G401.6 (cell line): Measurements from ENCODE around the gene COPS3.

Experiments
- FAIRE-seq: peaks from 2 replicates; lab custom pipeline; 2012; peaks lifted over from hg19 to GRCh38; lab: Jason Lieb, UNC

COPS3 gene

DNA sequence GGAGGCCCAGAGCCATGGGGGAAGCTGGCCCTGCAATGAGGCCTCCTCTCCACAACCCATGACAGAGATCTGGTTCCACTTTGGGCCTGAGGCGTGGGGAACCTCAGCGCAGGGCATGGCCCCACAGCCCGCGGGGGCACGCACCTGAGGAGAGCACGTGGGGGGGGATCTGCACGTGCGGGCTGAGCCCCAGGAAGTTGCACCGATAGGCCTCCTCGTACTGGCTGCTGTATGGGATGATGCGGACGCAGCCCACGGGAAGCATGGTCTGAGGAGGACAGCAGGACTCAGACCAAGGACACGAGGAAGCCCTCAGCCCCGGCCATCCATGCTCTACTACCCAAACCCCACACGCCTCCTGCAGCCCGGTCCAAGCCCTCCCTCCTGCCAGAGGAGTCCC is 64.8 kb downstream of the COPS3 start:
- no peak for FAIRE-seq

- FAIRE-seq: no peak
These were observed 65.5 kb downstream of the COPS3 start for GRCh38 chr17:17215575-17215974.

- no peak for FAIRE-seq
These were observed 66.2 kb downstream of the COPS3 start for GRCh38 chr17:17214646-17215436.

DNA sequence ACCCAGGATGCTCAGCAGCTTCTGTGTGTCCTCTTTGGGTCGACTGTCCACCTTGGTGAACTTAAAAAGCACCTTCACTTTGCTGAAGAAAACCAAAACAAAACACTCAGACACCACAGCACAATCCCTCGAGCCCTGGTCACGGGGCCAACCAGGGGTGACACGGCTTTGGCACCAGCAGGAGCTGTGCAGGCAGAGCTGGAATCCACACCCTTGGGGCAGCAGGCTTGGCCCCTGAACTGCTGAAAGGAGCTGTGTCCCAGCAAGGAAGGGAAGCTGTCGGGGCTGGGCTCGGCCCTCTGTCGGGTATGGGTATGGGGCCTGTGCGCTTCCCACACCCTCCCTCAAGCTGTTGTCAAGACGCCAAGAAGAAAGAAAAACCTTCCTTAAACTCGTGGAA is 67.3 kb downstream of the COPS3 start:
- no peak for FAIRE-seq

- no peak for FAIRE-seq
These were observed 73.0 kb downstream of the COPS3 start for GRCh38 chr17:17207998-17208397.

GRCh38 chr17:17206913-17207335 is 74.1 kb downstream of the COPS3 start:
- no peak for FAIRE-seq

GRCh38 chr17:17206124-17206912 is 74.7 kb downstream of the COPS3 start, which contains the start of gene PLD6:
TSS of gene PLD6 (minus strand) at chr17:17206333. CDS start at chr17:17206286, 47 bp downstream.
- peak; percentile 6 for FAIRE-seq

DNA sequence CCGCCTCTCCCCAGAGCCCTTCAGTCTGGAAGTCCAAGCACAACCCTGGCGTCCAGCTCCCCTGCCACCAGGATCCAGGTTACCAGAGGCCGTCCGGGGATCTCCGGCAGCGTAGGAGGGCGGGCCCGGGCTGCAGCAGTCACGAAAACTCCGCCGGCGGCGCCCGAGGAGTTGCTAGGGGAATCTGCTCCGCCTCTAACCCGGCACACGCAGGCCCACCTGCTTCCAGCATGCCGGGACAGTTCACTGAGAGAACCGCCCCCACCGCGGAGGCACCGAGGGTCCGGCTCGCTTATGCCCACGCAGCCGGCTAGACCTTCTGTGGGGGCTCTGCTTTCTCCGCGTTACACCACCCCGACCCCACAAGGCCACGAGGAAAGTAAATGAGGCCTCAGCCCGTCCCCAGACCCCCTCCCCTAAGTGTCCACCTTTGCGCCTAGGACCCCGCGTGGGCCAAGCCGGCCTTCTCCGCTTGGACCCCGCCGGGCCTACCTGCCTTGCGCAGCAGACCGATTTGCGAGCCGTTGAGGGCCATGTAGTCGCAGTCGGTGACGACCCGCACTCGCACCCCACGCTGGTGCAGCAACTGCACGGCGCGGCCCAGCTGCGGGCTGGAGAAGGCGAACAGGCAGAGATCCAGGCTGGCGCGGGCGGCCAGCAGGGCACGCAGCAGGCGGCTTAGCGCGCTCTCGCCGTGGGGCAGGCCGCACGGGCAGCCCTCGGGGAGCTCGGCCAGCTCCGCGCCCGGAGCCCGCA is 75.5 kb downstream of the COPS3 start:
- no peak for FAIRE-seq

DNA sequence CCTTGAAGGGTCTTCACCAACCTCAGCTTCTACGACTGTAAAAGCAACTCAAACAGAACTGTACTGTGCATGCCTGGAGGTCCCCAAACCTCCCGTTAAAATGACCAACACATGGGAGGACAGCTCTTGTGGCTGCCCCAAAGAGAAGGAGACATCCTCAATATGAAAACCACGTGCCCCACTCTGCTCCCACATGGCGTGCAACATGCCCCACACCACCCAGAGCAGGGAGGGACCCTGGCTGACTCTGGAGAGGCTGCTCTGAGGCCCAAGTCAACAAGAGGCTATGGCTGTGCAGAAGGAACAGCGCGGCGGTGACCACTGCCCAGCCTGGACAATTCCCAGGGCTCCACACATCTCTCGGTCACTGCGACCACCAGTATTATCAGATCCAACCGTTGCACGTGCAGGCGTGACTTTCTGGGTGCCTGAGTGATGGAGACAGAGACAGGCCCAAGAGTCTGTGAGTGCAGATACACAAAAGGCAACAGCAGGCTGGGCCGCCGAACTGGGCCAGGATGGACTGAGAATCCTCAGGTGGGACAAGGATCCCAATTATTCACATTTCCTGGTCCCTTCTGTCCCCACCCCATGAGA is 76.3 kb downstream of the COPS3 start:
- no peak for FAIRE-seq

- FAIRE-seq: no peak
These were observed 76.9 kb downstream of the COPS3 start for GRCh38 chr17:17204041-17204591.

GRCh38 chr17:17203173-17203730 is 77.8 kb downstream of the COPS3 start:
- no peak for FAIRE-seq

DNA sequence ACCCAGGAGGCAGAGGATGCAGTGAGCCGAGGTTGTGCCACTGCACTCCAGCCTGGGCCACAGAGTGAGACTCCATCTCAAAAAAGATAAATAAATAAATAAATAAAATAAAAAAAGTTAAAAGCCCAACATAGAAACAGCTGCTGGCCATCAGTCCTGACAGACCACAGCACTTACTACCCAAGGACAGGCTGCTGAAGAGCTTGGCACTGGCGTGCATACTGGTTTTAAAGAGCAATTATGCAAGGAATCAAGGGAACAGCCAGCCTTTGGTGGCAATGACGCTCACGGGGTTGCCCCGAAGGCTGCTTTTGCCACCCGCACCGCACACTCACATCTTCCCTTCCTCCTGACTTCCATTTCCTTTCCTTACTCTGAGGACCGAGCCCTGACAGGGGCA is 79.1 kb downstream of the COPS3 start:
- FAIRE-seq: no peak

DNA sequence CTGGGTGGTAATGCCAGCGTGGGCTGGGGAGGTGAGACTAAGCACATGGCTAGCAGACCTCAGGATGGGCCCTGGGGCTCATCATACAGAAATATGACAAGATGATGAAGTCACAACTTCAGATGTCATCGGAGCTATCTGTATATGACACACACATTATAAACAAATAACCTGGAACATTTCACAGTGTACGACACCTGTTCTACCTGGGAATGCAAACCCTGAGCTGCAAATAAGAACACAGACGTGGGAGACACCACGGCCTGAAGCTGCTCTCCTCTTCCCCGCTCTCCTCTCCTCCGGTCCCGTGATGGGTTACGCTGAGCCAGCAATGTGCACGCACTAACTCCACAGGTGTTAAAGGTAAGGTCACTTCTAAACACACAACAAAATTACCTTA is 79.8 kb downstream of the COPS3 start:
- FAIRE-seq: no peak

- FAIRE-seq: no peak
These were observed 80.2 kb downstream of the COPS3 start for GRCh38 chr17:17200831-17201230.

DNA sequence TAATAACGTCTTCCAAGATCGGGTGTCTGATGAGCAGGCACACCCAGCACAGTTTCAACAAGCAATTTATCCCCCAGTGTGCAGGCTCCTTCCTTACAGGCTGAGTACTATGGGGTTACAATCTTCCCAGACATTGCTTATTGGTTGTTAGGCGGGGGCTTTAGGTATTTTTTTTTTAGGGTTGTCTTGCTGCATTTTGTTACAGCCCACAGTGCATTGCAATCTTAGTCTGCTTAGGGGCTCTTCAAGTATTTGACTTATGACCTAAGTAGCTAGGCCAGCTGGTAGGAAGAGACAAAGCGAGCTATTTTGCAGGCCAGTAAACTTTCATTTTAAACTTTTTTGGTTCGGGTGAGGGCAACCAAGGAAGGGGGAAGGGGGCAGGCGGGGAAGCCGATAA is 80.7 kb downstream of the COPS3 start:
- FAIRE-seq: no peak

DNA sequence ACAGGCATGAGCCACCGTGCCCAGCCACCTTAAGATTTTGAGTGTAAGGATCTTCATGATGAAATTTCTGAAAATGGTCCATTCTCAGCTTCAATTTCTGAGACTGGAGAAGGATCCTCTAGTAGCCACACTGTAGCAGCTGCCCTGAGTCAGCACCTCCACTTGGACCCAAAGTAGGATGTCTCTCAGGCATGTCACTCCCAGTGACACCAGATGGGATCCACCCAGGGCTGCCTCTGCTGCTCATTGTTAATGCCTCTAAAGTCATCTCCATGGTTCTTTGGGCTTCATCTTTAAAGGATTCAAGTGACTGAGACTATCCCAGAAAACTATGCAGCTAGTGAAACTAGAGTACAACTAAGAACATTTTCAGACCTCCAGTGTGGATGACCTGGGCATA is 82.8 kb downstream of the COPS3 start:
- FAIRE-seq: no peak

- FAIRE-seq: no peak
These were observed 84.3 kb downstream of the COPS3 start for GRCh38 chr17:17196776-17197175.
